ENCODE measurements around the gene KRT222.

Gene KRT222

DNA sequence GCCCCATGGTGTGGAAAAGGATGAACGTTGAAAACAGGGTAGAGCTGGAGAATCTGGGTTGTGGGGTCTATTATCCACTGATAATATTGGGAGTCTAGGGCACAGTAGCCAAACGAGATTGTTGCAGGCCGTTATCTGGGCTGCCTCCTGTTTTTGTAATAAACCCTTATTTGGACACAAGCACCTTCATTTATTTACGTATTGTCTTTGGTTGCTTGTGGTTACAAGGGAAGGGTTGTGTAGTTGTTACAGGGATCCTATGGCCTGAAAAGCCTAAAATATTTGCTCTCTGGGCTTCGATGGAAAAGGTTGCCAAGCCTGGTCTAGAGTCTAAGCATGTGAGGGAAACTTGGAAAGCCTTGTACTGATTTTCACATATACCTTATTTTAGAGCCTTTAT lies 13.0 kb downstream of the KRT222 start:
- DNase-seq (ENCODE audit: low read depth): no peak

DNA sequence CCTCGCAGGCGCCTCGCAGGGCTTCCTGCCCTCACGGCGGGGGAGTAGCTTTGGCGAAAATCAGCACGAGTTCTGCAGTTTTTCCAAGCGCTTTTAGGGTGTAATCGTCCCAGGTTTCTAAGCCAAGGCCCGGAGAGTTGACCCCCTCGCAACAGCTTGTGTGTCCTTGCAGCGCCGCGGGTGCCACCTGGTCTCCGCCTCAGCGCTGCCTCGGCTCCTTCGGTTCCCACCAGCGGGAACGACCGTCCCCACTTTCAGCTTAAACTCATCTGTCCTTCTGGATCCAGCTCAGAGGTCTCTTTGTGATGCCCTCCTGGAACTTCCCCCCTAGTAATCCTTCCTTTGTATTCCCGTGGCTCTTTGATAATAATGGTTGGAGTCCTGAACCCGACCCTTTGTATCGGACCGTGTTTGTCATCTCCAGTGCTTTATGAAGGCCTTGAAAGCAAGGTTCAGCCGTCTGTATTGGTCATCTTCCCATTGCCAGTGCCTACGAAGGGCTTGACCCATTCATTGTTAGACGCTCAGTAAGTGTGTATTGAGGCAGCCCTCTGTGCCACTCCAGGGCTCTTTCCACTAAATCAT lies 16.5 kb downstream of the KRT222 start:
- no peak for DNase-seq (ENCODE audit: low read depth)

DNA sequence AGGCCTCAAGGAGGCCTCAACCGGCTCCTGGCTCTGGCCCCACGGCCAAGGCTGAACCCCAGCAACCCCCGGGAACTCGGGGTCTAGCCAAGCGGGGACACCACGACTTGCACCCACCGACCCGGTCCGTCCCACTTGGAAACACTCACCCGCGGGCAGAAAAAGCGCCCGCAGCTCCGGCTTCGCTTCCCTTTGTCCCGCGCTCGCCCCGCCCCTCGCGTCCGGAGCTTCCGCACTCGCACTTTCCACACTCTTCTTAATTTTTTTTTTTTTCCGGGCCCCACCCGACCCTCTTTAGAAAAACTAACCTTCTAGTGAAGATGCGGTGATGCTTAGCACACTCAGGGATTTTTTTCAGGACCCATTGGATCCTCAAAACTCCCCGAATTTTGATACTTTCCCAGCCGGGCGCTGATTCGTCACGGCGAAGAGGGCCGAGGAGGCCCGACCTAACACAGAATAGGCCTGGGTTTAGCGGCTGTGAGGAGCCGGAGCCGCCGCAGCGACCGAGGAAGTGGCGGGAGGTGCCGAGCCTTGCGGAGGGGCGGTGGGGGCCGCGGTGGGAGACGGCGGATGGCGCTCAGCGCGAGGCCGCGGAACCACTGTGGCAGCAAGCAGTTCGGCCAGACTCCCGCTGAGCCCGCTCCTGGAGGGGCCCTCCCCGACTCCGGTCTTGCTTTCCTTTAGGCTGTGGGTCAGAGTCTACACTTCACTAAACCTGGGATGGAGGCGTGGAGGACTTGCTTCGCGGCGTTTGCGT lies 17.2 kb downstream of the KRT222 start, which contains the start of gene SMARCE1:
Gene SMARCE1, minus strand, starts transcription at position 195 of the 760 bp plus-strand sequence. CDS start 2,016 bp downstream, outside the sequence.
- peak; percentile 60 for DNase-seq (ENCODE audit: low read depth)

DNA sequence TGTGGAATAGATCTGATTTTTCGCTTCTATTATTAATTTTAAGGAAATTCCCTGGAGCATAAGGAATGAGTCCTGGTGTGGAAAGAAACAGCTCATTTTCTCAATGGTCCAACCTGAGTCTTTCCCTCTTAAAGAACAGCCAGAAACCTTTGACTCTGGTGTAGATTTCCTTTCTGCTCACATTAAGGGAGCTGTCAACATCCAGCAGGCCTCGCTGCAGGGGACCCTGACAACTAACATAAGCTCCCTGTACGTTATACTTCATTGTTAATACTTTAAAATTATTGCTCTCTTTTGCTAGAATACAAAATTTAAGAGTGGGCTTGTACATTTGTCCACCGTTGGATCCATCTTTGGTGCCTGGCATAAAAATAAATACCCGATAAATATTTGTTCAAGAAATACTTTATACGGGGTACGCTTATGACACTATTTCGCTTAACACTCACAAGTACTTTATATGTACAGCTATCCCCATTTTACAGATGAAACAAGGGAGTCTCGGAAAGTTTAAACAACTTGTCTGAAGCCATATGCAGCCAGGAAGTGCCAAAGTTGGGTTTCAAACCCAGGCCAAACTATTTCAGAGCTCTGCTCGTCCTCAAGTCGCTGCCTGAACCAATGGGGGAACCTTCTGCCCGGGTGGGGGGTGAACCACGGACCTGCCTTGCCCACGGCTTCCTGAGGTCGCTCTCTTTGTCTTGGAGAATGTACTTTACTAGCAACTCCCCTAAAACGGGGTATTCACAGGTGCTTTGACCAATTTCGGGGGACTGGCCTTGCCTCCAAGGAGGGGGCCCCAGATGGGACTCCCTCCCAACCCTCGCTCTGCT lies 18.0 kb downstream of the KRT222 start:
- DNase-seq (ENCODE audit: low read depth): no peak

DNA sequence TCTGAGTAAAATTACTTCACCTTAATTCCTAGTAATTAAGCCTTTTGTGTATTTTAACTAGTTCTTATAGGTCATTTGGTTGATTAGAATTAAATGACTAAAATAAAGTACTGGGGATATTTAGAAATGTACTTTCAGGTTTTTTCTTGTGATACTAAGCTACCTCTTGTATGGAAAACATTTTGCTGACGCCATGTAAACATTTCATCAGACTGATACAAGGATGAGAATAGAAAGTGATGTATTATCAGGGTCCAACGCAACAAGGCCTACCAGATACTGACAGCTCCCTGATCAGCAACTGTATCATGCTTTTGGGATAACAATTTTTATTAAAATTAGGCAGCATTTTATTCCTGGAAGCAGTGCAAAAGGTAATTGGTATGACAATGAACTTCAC lies 19.0 kb downstream of the KRT222 start:
- no peak for DNase-seq (ENCODE audit: low read depth)

DNA sequence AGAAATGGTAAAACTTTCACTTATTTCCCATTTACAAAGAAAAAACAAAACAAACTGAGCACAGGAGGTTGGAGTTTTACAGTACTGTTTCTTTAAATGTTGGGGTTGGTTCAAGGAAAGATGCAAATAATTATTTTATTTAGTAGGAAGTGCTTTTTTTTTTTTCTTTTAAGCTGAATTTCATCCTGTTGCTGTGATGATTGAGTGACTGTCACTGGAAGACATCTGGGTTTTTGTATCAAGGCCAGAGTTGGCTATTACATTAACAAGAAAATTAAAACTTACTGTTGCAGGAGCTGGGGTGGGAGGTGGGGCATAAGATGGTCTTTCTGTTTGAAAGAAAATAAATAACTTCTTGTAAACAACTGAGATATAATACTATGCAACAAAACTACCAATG lies 19.7 kb downstream of the KRT222 start:
- DNase-seq (ENCODE audit: low read depth): no peak

DNA sequence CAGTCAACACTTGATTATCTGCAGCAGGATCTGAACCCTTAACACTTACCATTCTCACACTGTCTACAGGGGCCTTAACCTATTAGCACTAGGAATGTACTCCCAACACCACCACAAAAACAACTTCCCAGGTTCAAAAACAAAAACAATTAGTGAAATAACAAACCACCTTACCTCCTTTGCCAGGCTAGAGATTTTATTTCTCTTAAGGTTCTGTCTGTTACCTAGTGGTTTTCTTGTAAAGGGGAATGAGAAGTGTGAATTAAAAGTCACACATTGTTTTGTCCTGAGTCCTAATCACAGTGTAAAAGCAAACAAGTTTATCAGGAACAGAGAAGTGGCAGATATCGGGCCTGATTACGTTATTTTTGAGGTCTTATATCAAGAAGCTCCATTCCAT lies 27.0 kb downstream of the KRT222 start:
- DNase-seq (ENCODE audit: low read depth): no peak

DNA sequence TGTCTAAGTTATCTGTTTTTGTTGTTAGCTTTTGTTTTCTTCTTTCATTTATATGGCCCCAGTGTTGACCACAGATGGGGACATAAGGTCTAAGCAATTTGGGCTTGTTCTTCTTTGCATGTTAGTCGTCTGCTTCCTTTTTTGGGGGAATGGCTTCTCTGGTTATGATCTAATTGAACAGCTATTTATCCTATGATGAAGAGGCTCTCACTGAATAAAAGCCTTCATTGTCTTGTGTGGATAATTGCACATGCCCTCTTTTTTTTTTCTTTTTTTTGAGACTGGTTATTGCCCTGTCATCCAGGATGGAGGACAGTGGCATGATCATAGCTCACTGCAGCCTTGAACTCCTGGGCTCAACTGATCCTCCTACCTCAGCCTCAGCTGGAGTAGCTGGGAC lies 31.1 kb downstream of the KRT222 start:
- DNase-seq (ENCODE audit: low read depth): no peak

DNA sequence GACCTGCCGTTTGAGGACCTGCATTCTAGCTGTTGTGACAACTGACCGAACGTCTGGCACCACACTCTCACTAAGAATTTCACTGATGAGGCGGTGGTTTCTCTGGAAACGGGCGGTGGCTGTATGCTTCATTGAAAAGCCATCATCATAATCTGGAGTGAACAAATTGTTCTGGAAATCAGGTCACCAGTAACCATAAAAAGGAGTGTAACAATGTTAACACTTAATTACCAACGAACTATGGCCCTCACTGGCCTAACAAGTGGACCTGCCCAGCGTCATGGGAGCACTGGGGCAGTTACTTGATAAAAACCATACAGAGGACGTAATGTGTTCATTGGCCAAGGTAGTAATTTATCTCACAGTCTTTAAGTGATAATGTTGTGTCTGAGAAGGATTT lies 32.8 kb downstream of the KRT222 start:
- DNase-seq (ENCODE audit: low read depth): no peak

DNA sequence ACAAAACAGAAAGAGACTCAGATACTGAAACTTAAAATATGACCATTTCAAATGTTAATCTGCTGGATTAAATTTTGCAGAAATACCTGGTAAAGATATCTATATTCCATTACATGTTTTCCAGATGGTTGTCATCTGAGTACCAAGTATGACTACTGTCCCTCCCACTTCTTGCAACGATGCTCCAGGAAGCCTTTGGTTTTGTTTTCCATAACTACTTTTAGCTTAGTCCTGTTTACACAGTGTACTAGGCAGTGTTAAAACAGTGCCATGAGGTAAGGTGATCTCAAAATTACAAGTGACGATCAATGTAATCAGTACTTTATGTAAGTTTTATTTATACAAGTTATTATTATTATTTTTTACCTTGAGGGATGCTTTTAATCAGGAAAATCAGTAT lies 35.1 kb downstream of the KRT222 start:
- DNase-seq (ENCODE audit: low read depth): no peak

DNA sequence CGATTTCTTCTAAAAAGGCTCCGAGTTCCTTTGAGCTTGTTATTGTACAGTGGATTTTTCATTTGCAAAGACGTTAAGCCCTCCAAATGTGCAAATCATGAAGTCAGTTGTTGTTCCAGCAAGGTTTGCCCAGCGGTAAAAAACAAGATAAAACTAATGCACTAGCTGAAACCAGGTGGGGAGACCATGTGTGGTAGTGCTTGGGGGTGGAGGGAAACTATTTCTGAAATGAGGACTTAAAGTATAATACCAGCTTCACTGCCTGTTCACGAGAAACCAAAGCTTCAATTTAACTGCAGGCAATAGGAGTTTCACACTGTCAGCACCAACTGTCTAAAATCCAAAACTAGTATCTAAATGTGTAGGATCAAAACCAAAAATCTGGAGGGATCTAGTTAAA lies 39.7 kb downstream of the KRT222 start:
- DNase-seq (ENCODE audit: low read depth): no peak

DNA sequence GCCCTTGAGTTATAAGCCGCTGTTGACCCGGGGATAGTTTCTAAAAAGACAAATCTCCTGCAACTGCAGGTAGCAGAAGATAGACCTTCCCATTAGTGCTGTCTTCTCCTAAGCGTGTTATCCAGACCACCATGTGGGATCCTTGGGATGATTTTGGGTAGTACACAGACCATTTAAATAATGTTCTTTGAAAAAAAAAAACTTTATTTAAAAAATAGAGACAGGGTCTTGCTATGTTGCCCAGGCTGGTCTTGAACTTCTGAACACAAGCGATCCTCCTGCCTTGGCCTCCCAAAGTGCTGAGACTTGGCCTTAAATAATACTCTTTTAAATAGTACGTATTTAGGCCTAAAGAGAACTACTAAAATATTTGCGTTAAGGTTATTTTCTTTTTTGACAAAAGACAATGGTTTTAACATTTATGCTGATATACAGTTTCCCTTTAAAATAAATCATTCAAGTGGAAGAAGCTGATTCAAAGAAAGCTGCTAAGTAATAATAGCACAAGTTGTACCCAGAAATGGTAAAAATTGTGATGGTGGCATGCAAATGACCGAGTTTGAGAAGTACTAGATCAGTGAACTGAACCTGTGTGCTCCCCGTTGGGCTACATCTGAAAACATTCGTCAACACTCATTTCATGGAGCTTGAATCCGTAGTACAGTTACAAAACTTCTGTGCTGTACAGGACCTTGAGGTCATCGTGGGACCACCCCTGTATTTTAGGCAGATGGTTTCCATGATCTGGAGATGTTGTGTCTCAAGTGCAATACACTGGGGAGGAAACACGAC lies 41.4 kb downstream of the KRT222 start:
- no peak for DNase-seq (ENCODE audit: low read depth)

DNA sequence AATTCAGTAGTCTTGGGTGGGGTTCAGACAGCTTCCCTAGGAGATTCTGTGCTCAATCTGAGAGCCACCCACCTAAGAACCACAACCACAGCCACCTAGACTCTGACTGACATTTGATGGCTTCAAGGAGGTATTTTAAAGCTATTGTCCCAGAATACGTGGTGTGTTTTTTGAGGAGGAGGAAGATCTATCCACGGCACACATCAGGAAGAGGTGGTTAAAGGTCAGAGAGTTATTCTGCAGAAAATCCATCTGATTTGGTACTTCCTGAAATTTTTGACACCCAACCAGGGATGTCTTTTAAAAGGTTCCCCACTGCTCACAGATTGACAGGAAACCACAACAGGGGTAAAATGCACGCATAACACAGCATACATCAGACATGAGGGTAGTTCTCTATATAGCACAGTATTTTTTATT lies 42.5 kb downstream of the KRT222 start:
- no peak for DNase-seq (ENCODE audit: low read depth)

DNA sequence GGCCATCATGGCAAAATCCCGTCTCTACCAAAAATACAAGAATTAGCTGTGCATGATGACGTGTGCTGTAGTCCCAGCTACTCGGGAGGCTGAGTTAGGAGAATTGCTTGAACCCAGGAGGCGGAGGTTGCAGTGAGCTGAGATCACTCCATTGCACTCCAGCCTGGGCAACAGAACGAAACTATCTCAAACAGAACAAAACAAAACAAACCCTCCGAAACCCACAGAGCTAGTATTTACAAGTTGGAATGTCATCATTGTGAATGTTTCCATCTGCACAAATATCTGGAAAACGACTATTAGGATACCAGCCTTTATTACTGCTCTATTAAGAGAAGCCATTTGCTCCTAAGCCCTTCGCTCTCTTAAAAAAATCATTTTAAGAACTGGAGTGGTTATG lies 43.4 kb downstream of the KRT222 start:
- DNase-seq (ENCODE audit: low read depth): peak; percentile 7

DNA sequence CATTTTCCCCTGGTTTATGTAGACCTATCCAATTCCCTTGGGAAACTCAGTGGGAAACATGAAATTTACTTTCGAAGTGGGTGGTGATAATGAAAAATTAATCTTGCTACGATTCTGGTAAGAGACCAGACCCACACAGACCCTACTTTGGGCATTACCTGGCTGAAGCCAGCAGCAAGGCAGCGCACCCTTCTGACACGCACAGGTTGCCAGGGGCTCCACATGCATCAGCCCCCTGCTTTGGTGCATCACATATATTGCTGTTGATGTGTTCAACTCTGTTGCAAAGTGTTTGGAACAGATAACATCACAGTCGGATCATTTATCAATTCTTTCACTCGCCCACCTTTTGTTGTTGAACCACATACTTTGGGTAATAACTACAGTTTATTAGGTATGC lies 44.0 kb downstream of the KRT222 start:
- DNase-seq (ENCODE audit: low read depth): no peak

DNA sequence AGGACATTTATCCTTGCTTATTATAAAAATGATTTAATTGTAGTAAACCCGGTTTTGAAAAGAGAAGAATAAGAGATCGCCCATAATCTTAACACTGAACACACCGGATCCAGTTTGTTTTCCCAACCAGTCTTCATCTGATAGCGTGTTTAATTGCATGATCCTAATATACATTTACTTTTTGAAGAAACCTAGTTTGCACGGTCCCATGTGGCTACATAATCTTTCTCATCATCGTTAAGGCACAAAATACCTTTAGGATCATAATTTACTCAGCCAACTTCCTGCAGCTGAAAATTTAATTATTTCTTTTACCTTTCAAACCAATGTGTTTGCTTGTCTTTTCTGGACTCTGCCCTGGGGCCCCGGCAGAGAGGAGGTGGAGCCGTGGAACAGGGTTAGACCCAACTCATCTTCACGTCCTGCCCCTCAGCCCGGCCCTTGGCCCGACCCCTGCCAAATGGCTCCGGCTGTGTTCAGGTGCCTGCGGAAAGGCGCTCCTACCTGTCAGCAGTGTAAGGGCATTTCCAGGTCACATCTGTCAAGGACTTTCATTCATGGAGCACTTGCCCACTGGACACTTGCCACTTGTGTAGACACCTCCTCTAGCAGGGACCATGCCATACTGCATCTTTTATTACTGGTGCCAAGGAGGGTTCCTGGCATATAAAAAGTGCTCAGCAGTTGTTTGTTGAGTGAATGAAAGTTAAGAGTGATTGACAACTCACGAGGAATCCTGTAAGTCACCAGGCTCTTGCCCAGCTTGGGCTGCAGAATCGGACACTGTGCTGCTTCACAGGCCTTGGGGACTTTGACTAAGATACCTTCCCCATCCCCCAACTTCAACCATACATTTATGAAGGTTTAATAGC lies 46.0 kb downstream of the KRT222 start:
- DNase-seq (ENCODE audit: low read depth): no peak

DNA sequence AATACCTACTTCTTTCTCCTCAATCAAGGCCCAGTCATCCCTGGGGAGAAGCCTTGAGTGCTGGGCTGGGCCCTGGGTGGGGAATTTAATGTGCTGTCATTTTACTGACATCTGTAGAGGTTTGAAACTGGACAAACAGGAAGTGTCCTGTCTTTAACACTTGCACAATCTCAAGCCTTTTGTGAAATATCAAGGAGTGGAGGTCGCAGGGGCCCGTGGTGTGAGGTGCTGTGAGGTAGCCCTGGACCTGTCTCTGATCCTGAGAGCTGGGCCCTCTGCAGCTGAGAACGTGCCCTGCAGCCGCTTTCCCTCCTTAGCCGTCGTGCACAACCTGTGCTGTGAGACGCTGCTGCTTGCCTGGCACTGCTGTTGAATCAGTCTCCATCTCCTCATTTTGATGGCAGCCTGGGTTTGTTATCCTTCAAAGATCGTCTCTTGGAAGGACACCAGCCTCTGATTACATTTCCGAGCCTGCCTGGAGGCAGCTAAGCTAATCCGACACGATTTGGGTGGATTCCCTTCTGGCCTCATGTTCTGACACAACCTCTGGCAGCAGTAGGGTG lies 47.2 kb downstream of the KRT222 start:
- no peak for DNase-seq (ENCODE audit: low read depth)

DNA sequence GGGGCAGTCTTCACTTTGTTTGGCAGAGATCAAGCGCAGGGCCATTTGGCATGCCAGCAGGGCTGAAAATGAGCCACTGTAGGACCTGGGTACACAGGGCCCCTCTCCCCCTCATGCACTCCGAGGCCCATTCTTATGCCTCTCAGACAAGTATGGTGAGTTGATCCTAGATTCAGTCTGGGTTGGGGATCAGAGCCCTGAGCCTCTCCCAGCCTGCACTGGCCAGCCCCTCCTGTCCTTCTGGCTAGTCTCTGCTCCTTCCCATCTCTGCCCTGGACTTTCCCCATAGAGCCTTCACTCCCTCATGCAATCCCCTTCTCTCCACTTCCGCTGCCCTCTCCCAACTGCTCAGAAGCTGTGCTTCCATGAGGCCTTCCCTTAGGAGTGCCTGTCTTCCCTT lies 48.4 kb downstream of the KRT222 start:
- DNase-seq (ENCODE audit: low read depth): no peak

DNA sequence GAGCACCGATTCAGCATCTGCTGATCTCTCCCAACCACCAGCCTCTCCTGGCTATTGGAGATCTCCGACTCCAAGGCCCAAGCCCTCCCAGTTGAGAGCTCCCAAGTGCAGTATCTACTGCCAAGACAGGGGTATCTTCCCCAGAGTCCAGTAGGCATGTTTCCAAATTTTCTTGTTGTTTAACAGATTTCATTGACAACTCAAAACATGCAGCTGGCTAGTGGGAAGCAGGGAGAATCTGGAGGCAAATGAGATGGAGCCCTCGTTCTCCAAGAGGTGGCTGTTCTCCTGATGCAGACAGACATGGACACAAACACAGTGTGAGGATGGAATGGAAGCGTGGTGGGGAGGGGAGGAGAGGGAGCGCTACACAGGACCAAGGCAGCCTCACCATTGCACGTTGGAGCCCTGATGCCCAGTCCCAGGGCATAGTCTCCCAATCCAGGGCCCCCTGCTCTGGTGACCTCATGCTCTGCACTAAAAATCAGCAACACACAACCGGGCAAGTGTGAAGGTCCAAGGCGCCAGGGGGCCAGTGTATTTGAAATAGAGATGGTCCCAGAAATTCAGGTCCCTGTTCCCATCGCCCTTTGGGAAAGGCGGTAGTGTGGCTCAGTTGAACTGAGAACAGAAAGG lies 49.0 kb downstream of the KRT222 start:
- no peak for DNase-seq (ENCODE audit: low read depth)

DNA sequence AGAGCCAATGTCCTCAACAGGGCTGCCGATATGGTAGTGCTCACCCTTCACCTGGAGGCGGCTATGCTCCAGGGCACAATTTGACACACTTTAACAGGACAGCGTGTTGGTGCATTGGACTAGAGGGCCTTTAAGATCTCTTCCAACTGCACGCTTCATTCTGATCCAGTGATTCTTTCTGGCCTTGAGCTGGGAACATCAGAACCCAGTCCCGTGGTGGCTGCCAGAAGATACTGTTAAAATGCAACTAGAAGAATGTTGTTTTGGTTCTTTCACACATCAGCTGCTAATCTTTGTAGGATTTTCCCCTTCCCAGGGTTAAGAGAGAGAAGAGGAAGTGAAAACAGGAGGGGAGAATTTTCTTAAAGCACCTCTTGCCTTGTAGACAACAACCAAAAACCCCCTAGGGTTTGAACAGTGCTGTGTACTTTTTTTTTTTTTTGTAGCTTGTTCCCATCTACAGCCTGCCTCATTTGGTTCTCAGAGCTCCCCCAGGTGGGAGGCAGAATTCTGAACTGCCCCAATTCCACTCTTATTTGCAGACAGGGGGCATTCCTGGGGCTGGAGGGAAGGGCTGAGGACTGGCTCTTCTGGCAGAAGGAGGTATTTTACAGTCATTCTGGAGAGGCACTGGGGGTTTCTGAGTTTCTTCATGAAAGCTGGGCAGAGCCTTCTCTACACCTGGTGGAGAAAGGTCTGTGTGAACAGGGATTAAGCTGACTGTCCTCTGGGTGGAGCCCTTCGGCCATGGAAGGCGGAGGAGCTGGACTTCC lies 49.7 kb downstream of the KRT222 start:
- peak; percentile 5 for DNase-seq (ENCODE audit: low read depth)

All from GM04504 (cell line).